NT2/D1 (cell line): Measurements from ENCODE around the gene TUBGCP2.

ENCODE experiments used
- SUZ12 ChIP-seq: IDR thresholded peaks from 2 replicates; pipeline ENCODE4 v1.6.1; 2011; ENCODE audit not compliant: insufficient read length, insufficient read depth; ENCODE audit errors: extremely low read depth
- YY1 ChIP-seq: IDR thresholded peaks from 2 replicates; pipeline ENCODE4 v1.6.1; 2011; ENCODE audit not compliant: insufficient read length, insufficient read depth
- ZNF274 ChIP-seq: IDR thresholded peaks from 2 replicates; pipeline ENCODE4 v1.6.1; 2011; ENCODE audit warnings: mild to moderate bottlenecking, low read depth, low read length

GRCh38 chr10:133261726-133262325 is 46.8 kb downstream of the TUBGCP2 start:
- TF ChIP-seq SUZ12 (no peak), ZNF274 (no peak), YY1 (no peak)
